ENCODE results near the gene ALOX15B. TPM values are rescaled to one million over a fixed set of nuclear protein-coding genes. Genes with fewer than 3 reads are reported as not detected.

The ALOX15B gene
- total RNA-seq, 1 experiment from 2014 or later = 0.30 TPM

- TF ChIP-seq REST (IDR thresholded peaks at IDR 0.05; ENCODE audit: low read depth) = no peak
- TF ChIP-seq TCF7L2 (IDR thresholded peaks at IDR 0.05; ENCODE audit: borderline replicate concordance, extremely low read depth, insufficient read depth, insufficient read length) = no peak
- no peak for TF ChIP-seq CTCF (IDR thresholded peaks at IDR 0.05 in 2 of 3, conservative IDR thresholded peaks at IDR 0.05 in 1 of 3; ENCODE audit: borderline replicate concordance in 1 of 3, insufficient read depth in 1 of 3, low read depth in 2 of 3, low read length in 2 of 3)
- TF ChIP-seq EGR1 (IDR thresholded peaks at IDR 0.05; ENCODE audit: low read depth) = no peak
- TF ChIP-seq MAX (IDR thresholded peaks at IDR 0.05) = no peak
- no peak for TF ChIP-seq EZH2phosphoT487 (IDR thresholded peaks at IDR 0.05; ENCODE audit: borderline replicate concordance)
Measured at GRCh38 chr17:8012045-8012580, 26.7 kb upstream of the ALOX15B start (continued).

GRCh38 chr17:8012996-8013640, 25.7 kb upstream of the ALOX15B start:
- no peak overlapping the region for H2AFZ ChIP-seq (ENCODE audit: low read depth, low read length, poor library complexity, severe bottlenecking)
- ChIA-PET RAD21 (ENCODE audit: low non-redundant PET in 1 of 2, low total read pairs in 2 of 2, uncharacterized antibody in 2 of 2, unreplicated experiment in 2 of 2) (no interaction called here), POLR2A (no interaction called here), CTCF (no interaction called here)
- H3K9me2 ChIP-seq (ENCODE audit: insufficient read depth) = no peaks in the 10 kb centered on the region
- ATAC-seq (no peak), DNase-seq (ENCODE audit: low read depth, low spot score) (no peak)
- no peak overlapping the region for H3K4me2 ChIP-seq (ENCODE audit: low read length)
- no peaks in the 10 kb centered on the region for H3K79me2 ChIP-seq (ENCODE audit: insufficient read depth, low read length)
- H3K4me1 ChIP-seq (ENCODE audit: control insufficient read depth in 1 of 2, insufficient read depth in 2 of 2, low read length in 2 of 2) = peaks cover 8 to 27% of the 10 kb centered on the region in 2 experiments; a peak in 3 of 4 replicates
- BruUV-seq (replicated peaks) = no TSS peak
- H3K27me3 ChIP-seq (ENCODE audit: insufficient read depth, low read length) = no peaks in the 10 kb centered on the region
- intact Hi-C loops (cut with micrococcal nuclease) = no loop called here
- H3K9me3 ChIP-seq (ENCODE audit: control insufficient read depth in 1 of 2, insufficient read depth in 1 of 2, low read depth in 1 of 2, low read length in 2 of 2) = no peaks in the 10 kb centered on the region
- no peak overlapping the region for H3K9ac ChIP-seq (ENCODE audit: low read length)
- H3K4me3 ChIP-seq (replicated peaks in 1 of 2; ENCODE audit: low read depth in 1 of 2, low read length in 2 of 2) = no peak overlapping the region
- TF ChIP-seq CTCF (IDR thresholded peaks at IDR 0.05 in 2 of 3, conservative IDR thresholded peaks at IDR 0.05 in 1 of 3; ENCODE audit: borderline replicate concordance in 1 of 3, insufficient read depth in 1 of 3, low read depth in 2 of 3, low read length in 2 of 3) = no peak
- no peak for TF ChIP-seq EGR1 (IDR thresholded peaks at IDR 0.05; ENCODE audit: low read depth)
- TF ChIP-seq REST (IDR thresholded peaks at IDR 0.05; ENCODE audit: low read depth) = no peak
- TF ChIP-seq EZH2phosphoT487 (IDR thresholded peaks at IDR 0.05; ENCODE audit: borderline replicate concordance) = no peak
- TF ChIP-seq TCF7L2 (IDR thresholded peaks at IDR 0.05; ENCODE audit: borderline replicate concordance, extremely low read depth, insufficient read depth, insufficient read length) = no peak
- no peak overlapping the region for H3K27ac ChIP-seq (ENCODE audit: low read depth, low read length)
- no peaks in the 10 kb centered on the region for H3K36me3 ChIP-seq (ENCODE audit: control insufficient read depth in 1 of 2, insufficient read depth in 2 of 2, low read length in 2 of 2)
- H4K20me1 ChIP-seq (ENCODE audit: insufficient read depth) = no peaks in the 10 kb centered on the region

Measured in HCT116 (cell line).